Omental fat pad (tissue), 4 donors: ENCODE measurements around the gene TMBIM1. TPM values are rescaled to one million over a fixed set of nuclear protein-coding genes. Genes with fewer than 3 reads are reported as not detected.

Experiments
- ATAC-seq: fragments of 150-250 bp; one replicate; pipeline ENCODE4 v1.9.1; 2016; ENCODE audit warnings: mild to moderate bottlenecking, moderate library complexity; ENCODE audit not compliant: low FRiP score
- DNase-seq: peaks from one replicate; pipeline ENCODE4 v3.0.0-alpha.2; 2019; ENCODE audit warnings: low spot score
- CTCF ChIP-seq, 3 donors: fragments of 450-650 bp; IDR thresholded peaks; one replicate each; pipeline ENCODE4 v1.5.1; 2016 to 2017; ENCODE audit warnings: antibody characterized with exemption in 3 of 3, mild to moderate bottlenecking in 3 of 3, moderate library complexity in 2 of 3
- total RNA-seq, 4 donors: library from RNA; depleted of rRNA; stranded (reverse); fragments of >200 nt; gene quantifications; one replicate each; pipeline ENCODE4 v1.1.0, GENCODE V29; 2016

Gene TMBIM1
- total RNA-seq, 4 donors from 2014 or later, result 190 to 689 (median 399) TPM

GRCh38 chr2:218307415-218308090 is 15.2 kb upstream of the TMBIM1 start:
- no peak for DNase-seq
- TF ChIP-seq CTCF (IDR thresholded peaks at IDR 0.05), result no peak
- ATAC-seq, result no peak

GRCh38 chr2:218306184-218306920 is 14.0 kb upstream of the TMBIM1 start:
- ATAC-seq (no peak), DNase-seq (no peak)
- no peak for TF ChIP-seq CTCF (IDR thresholded peaks at IDR 0.05)

GRCh38 chr2:218305383-218305782 is 13.1 kb upstream of the TMBIM1 start:
- no peak for TF ChIP-seq CTCF (IDR thresholded peaks at IDR 0.05)
- ATAC-seq (no peak), DNase-seq (no peak)

GRCh38 chr2:218301176-218301819 is 9.0 kb upstream of the TMBIM1 start:
- DNase-seq (peak; percentile 85), ATAC-seq (peak; percentile 77)
- peak in 2 of 3 donors; percentile 80 to 91 for TF ChIP-seq CTCF (IDR thresholded peaks at IDR 0.05)

GRCh38 chr2:218300141-218300540 is 7.8 kb upstream of the TMBIM1 start:
- no peak for ATAC-seq
- DNase-seq, result no peak
- TF ChIP-seq CTCF (IDR thresholded peaks at IDR 0.05), result no peak

- DNase-seq, result no peak
- TF ChIP-seq CTCF (IDR thresholded peaks at IDR 0.05), result no peak
- ATAC-seq, result no peak
These were observed 6.1 kb upstream of the TMBIM1 start for GRCh38 chr2:218298314-218298875.
